Peyer's patch (tissue), 4 donors: Measurements from ENCODE around the gene ADAMTS10. TPM values are rescaled to one million over a fixed set of nuclear protein-coding genes. Genes with fewer than 3 reads are reported as not detected.

Experiments
- DNase-seq, 3 donors: peaks; one replicate each; pipeline ENCODE4 v3.0.0-alpha.2; 2017 to 2019
- H3K27ac ChIP-seq, 4 donors: fragments of 200-600 bp; sonication (generic); one replicate each; pipeline ENCODE4 v1.5.1; 2016 to 2019
- H3K27me3 ChIP-seq, 2 donors: fragments of 200-600 bp; sonication (generic); one replicate each; pipeline ENCODE4 v1.5.1; 2019
- H3K36me3 ChIP-seq, 3 donors: fragments of 200-600 bp; sonication (generic); one replicate each; pipeline ENCODE4 v1.5.1; 2016 to 2019
- H3K4me1 ChIP-seq, 4 donors: fragments of 200-600 bp; sonication (generic); one replicate each; pipeline ENCODE4 v1.5.1; 2016 to 2019
- H3K4me3 ChIP-seq, 4 donors: fragments of 200-600 bp; sonication (generic); 1 replicate in 3 of 4; 2 replicates in 1 of 4; pipeline ENCODE4 v1.5.1; 2016 to 2019; ENCODE audit warnings: mild to moderate bottlenecking in 1 of 4
- H3K9me3 ChIP-seq, 4 donors: fragments of 200-600 bp; sonication (generic); one replicate each; pipeline ENCODE4 v1.5.1; 2016 to 2019; ENCODE audit warnings: mild to moderate bottlenecking in 1 of 4
- CTCF ChIP-seq, 6 experiments: fragments of 450-650 bp in 4 of 6; fragments of 200-600 bp in 2 of 6; sonication (generic) in 1 of 6; IDR thresholded peaks; one replicate each; pipeline ENCODE4 v1.5.1; 2017 to 2019; ENCODE audit warnings: antibody characterized with exemption in 6 of 6, mild to moderate bottlenecking in 3 of 6, moderate library complexity in 1 of 6
- POLR2A ChIP-seq, 2 donors: fragments of 450-650 bp; IDR thresholded peaks; one replicate each; pipeline ENCODE4 v1.5.1; 2017; ENCODE audit warnings: antibody characterized with exemption in 2 of 2, mild to moderate bottlenecking in 2 of 2, moderate library complexity in 2 of 2
- total RNA-seq, 4 donors: library from RNA; depleted of rRNA; stranded (reverse); fragments of >200 nt; gene quantifications; one replicate each; pipeline ENCODE4 v1.1.0, GENCODE V29; 2016

ADAMTS10 gene
- total RNA-seq, 4 donors from 2014 or later, result 26.5 to 92.4 (median 37.2) TPM; not detected in 1

GRCh38 chr19:8585894-8586750 is 24.4 kb downstream of the ADAMTS10 start:
- Histone ChIP-seq H3K4me3 (no peak overlapping the region), H3K27ac (no peak overlapping the region), H3K9me3 (no peaks in the 10 kb centered on the region), H3K27me3 (no peaks in the 10 kb centered on the region), H3K4me1 (no peaks in the 10 kb centered on the region), H3K36me3 (no peaks in the 10 kb centered on the region)
- TF ChIP-seq POLR2A (IDR thresholded peaks at IDR 0.05), result no peak
- peak; percentile 28 to 59 (median 52) for TF ChIP-seq CTCF (IDR thresholded peaks at IDR 0.05)
- peak; percentile 54 to 84 (median 71) for DNase-seq

GRCh38 chr19:8584965-8585893 is 25.3 kb downstream of the ADAMTS10 start:
- TF ChIP-seq POLR2A (IDR thresholded peaks at IDR 0.05) (no peak), CTCF (IDR thresholded peaks at IDR 0.05) (no peak)
- H3K36me3 ChIP-seq, result no peaks in the 10 kb centered on the region
- H3K27ac ChIP-seq, result no peak overlapping the region
- H3K9me3 ChIP-seq, result no peaks in the 10 kb centered on the region
- DNase-seq, result no peak
- peaks cover 0 to 5% (median 5%) of the 10 kb centered on the region in 4 donors for H3K4me1 ChIP-seq
- no peaks in the 10 kb centered on the region for H3K27me3 ChIP-seq
- no peak overlapping the region for H3K4me3 ChIP-seq

GRCh38 chr19:8580710-8581281 is 29.7 kb downstream of the ADAMTS10 start:
- DNase-seq, result peak; percentile 82 to 92 (median 85)
- H3K36me3 ChIP-seq, result no peaks in the 10 kb centered on the region
- no peaks in the 10 kb centered on the region for H3K9me3 ChIP-seq
- H3K4me3 ChIP-seq, result peak overlapping the region in 1 of 4 donors; percentile 6
- no peaks in the 10 kb centered on the region for H3K27me3 ChIP-seq
- peaks cover 0 to 26% (median 16%) of the 10 kb centered on the region in 4 donors for H3K4me1 ChIP-seq
- TF ChIP-seq CTCF (IDR thresholded peaks at IDR 0.05) (peak; percentile 99 to 100 (median 99)), POLR2A (IDR thresholded peaks at IDR 0.05) (no peak)
- H3K27ac ChIP-seq, result peak overlapping the region in 1 of 4 donors; percentile 38

DNA sequence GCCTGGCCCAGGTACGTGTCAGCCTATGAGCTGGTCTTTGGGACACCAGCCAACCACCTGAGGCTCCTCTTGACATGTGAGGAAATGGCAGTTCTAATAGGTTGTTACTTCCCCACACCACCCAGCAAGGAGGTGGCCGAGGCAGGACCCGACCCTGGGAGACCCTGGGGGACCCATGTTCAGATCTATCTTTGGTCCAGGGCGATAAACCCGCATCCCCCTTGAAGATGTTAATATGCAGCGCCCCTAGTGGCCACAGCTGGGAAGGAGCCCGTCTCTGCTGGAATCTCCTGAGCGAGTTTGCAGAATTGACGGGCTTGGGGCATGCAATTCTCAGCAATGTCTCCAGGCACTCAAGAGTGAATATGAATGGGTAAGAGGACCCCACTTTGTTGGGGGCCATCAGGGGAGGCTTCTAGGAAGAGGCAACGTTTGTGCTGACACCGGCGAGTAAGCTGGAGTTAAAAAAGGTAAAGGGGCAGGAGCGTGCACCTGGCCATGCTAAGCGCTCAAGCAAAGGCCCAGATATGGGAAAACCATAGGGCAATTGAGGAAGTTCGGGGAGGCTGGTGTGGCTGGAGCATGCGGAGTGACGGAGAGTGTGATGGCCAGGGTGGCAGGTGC is 31.8 kb downstream of the ADAMTS10 start:
- no peak overlapping the region for H3K4me3 ChIP-seq
- H3K27me3 ChIP-seq, result no peaks in the 10 kb centered on the region
- peak; percentile 83 to 94 (median 91) for DNase-seq
- TF ChIP-seq POLR2A (IDR thresholded peaks at IDR 0.05) (no peak), CTCF (IDR thresholded peaks at IDR 0.05) (peak; percentile 74 to 97 (median 88))
- H3K36me3 ChIP-seq, result no peaks in the 10 kb centered on the region
- H3K27ac ChIP-seq, result peak overlapping the region in 1 of 4 donors; percentile 88
- H3K4me1 ChIP-seq, result peaks cover 0 to 28% (median 16%) of the 10 kb centered on the region in 4 donors
- H3K9me3 ChIP-seq, result no peaks in the 10 kb centered on the region

GRCh38 chr19:8577741-8578140 is 32.8 kb downstream of the ADAMTS10 start:
- Histone ChIP-seq H3K36me3 (no peaks in the 10 kb centered on the region), H3K27ac (peak overlapping the region; percentile 59 to 88 (median 72)), H3K9me3 (no peaks in the 10 kb centered on the region), H3K27me3 (no peaks in the 10 kb centered on the region), H3K4me3 (peak overlapping the region in 3 of 4 donors; percentile 51 to 62 (median 51)), H3K4me1 (peaks cover 0 to 28% (median 16%) of the 10 kb centered on the region in 4 donors)
- no peak for TF ChIP-seq CTCF (IDR thresholded peaks at IDR 0.05)
- TF ChIP-seq POLR2A (IDR thresholded peaks at IDR 0.05), result no peak
- no peak for DNase-seq
